ENCODE data around the gene GAS2L2. TPM values are rescaled to one million over a fixed set of nuclear protein-coding genes. Genes with fewer than 3 reads are reported as not detected.

Gene GAS2L2
- total and polyA plus RNA-seq, 2 experiments from 2014 or later, result 0.06 TPM; not detected in 1

GRCh38 chr17:35748341-35748841 is 4.6 kb downstream of the GAS2L2 start (continued):
- TF ChIP-seq ZNF462 (CRISPR knock-in tag; IDR thresholded peaks at IDR 0.05) (no peak), POLR2AphosphoS5 (IDR thresholded peaks at IDR 0.05; ENCODE audit: low read depth) (no peak), ETS1 (IDR thresholded peaks at IDR 0.05) (no peak), REST (IDR thresholded peaks at IDR 0.05; ENCODE audit: unreplicated experiment) (no peak), ZNF331 (CRISPR knock-in tag; IDR thresholded peaks at IDR 0.05; ENCODE audit: low read depth) (no peak), EZH2 (IDR thresholded peaks at IDR 0.05; ENCODE audit: low read depth, unreplicated experiment) (no peak), STAT1 (IDR thresholded peaks at IDR 0.05; ENCODE audit: unreplicated experiment) (no peak), CREB1 (CRISPR knock-in tag; IDR thresholded peaks at IDR 0.05; ENCODE audit: low read depth) (no peak)

All from GM23338 (cell line).